Right kidney (tissue), 1 donor: ENCODE measurements around the gene NELL1.
A peak's percentile ranks its signal among the peaks of the same experiment; 100 is the strongest.
"Not testable (repeated sequence)": the region's sequence is repeated elsewhere in the genome, so short reads cannot be mapped to it uniquely, and the experiment has no call there.

Source experiments
- DNase-seq: peaks from one replicate; pipeline ENCODE4 v3.0.0-alpha.2; 2016

Gene NELL1

GRCh38 chr11:21229224-21229623, 559.8 kb downstream of the NELL1 start:
- no peak for DNase-seq

DNA sequence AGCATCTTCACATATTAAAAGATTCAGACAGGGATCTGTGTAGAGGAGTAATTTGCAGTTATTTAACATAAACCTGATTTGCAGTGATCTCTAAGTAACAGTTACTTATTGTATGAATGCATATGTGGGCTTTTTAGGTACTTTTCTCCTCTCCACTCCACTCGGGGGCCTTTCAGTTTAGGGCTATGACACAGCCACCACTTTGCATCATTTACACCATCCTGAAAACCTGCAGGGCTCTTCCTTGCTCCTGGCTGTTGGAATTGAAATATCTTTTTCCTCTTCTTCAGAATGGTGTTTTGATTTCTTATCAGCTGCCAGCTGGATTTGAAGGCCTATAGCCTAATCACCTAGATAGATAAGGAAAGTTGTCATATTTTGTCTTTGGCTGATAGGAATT, 580.8 kb downstream of the NELL1 start:
- DNase-seq, result no peak

DNA sequence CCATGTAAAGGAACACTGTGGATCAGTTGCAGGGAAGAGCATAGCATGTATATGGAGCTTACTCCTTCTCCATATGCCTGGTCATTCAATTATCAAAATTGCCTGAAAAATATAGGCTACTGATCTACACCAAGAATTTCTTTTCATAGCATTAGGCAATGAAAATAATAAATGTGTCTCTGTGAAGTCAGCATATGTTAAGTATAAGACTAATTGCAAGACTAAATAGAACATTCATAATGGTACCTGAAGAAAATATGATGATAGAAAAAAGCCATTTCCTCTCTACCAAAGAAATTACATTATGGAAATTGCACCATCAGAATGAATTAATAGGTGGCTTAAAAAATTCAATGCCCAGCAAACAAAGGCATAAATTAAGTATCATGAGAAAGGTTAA, 584.7 kb downstream of the NELL1 start:
- no peak for DNase-seq

DNA sequence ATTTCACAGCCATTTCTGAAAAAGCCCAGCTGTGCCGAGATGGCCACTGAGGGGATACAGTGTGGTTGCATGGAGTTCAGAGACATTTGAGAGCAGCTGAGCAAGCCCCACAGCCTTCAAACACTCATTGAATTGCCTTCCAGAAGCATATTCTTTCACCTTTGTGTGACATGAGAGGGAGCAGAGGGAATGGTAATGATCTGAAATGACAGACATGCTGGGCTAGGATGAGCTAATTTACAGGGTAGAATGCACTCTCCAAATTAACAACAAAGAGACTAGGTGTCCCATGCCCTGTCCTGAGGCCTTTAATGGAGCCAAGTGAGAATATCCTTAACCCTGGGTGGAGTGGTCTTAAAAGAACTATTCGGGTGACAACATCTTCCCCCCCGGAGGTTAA, 585.4 kb downstream of the NELL1 start:
- DNase-seq, result no peak

DNA sequence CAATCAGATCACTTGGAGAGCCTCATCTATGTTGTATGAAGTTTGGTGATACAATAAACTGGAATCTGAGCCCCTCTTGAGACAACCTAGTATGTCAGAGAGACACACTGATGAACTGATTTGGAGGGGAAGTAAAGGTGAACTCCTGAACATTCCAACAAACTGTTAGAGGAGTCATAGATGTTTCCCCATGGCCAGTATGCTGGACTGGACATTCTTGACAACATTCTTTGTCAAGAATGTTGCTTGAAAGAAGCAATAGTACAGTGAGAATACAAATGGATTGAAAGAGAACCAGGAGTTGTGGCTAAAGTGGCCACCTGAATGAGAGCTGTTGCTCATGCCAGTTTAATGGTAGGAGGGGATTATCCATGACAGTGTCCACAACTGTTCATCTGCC, 588.1 kb downstream of the NELL1 start:
- no peak for DNase-seq

DNA sequence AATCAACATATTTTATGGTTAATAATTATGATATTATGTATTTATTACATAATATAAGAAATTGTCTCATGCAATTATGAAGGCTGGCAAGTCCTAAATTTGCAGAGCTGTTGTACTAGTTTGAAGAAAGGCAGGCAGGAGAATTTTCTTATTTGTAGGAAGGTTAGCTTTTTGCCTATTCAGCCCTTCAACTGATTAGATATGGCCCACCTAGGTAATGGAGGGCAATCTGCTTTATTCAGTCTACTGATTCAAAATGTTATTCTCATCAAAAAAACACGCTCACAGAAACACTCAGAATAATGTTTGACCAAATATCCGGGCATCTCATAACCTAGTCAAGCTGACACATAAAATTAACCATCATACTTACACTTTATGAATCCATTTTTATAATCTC, 589.0 kb downstream of the NELL1 start:
- no peak for DNase-seq

DNA sequence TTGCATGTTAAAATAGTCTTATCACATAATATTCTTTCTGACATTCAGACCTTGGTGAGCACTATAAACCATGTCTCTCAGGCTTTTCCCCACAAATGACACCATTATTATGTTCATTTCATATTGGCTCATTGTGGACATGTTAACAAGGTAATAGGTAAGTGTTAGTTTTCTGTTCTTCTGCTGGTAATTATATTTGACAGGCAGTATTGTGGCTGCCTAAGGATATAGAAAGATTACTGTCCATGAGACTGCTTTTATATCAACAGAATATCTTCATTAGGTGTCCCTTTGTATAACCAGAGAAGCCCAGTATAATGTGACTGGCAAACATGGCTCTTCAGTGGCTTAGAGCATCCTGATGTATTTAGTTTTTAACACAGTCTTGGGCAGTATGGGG, 590.7 kb downstream of the NELL1 start:
- DNase-seq, result no peak

GRCh38 chr11:21262992-21263391, 593.6 kb downstream of the NELL1 start:
- DNase-seq, result peak; percentile 4

GRCh38 chr11:21264125-21264524, 594.7 kb downstream of the NELL1 start:
- DNase-seq, result no peak

- no peak for DNase-seq
Observed at GRCh38 chr11:21268036-21268435, 598.6 kb downstream of the NELL1 start.

- not testable (repeated sequence) for DNase-seq
Observed at GRCh38 chr11:21272139-21272538, 602.8 kb downstream of the NELL1 start.

GRCh38 chr11:21278840-21279239, 609.5 kb downstream of the NELL1 start:
- no peak for DNase-seq

DNA sequence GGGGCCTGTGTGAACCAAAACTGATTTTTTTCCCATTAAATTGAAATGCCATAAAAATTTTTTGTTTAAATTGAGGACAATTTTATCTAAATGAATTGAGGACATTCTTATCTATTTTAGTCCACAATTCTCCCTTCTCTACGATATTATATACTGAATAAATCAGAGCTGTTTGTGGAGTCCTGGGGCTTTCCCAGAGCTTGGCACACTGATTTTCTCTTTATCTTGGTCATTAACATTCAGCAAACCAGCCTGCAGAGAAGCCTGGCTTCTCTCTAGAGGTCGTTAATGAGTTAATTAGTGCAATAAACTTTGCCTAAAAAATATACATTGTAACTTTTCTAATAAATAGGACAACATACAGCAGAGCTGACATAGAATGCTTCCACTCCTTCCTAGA, 615.7 kb downstream of the NELL1 start:
- no peak for DNase-seq

GRCh38 chr11:21289686-21290085, 620.3 kb downstream of the NELL1 start:
- no peak for DNase-seq

DNA sequence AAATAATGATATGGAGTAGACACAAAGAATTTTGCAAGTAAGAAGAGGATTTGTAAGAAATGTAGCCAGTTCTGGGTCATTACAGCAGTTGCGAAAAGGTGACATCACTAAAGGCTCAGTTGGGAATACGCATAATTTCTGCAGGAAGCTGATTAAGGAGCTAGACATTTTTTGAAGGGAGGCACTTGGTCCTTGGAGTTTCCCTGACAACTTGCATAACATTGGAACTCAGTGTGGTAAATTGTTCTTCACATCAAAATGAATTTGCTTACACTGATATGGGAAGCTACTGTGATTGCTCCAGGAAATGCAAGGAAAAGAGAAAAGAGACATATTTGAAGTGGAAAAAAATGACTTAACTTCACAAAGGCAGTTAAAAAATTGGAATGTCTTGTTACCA, 626.1 kb downstream of the NELL1 start:
- no peak for DNase-seq

DNA sequence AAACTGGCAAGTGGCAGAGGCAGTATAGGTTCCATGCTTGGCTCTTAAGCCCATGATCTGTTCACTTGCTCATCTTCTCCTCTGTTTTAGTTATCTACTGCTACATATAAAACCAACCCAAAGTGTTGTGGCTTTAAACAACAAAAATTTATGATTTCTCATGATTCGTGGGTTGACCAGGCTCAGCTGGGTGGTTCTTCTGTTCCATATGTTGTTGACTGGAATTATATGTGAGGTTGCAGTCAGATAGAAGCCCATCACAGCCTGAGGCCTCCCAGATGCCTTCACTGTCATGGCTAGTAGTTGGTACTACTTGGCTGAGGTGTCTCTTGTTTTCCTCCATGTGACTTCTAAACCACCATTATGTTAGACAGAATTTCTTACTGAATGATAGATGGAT, 632.6 kb downstream of the NELL1 start:
- no peak for DNase-seq

GRCh38 chr11:21306739-21307358, 637.5 kb downstream of the NELL1 start:
- DNase-seq, result no peak

GRCh38 chr11:21307874-21308273, 638.5 kb downstream of the NELL1 start:
- DNase-seq, result no peak

GRCh38 chr11:21316591-21316990, 647.2 kb downstream of the NELL1 start:
- no peak for DNase-seq

GRCh38 chr11:21321072-21321471, 651.7 kb downstream of the NELL1 start:
- no peak for DNase-seq

GRCh38 chr11:21321530-21321929, 652.1 kb downstream of the NELL1 start:
- DNase-seq, result no peak

DNA sequence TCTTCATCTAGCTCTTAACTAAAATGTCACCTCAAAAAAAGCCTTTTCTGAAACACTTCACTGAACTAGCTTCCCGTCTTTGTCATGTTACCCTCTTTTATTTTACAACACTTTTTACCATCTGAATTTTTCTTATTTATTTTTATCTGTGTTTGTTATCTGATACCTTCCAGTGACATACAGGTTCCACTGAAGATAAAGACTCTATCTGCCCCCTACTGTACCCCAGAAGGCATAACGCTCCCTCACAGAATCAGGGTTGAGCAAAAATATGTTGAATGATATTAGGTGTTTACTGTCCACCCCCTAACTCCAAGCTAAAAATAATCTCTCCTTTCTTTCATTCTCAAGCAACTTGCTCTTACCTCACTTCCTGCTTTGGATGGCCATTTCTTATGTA, 654.2 kb downstream of the NELL1 start:
- DNase-seq, result no peak

DNA sequence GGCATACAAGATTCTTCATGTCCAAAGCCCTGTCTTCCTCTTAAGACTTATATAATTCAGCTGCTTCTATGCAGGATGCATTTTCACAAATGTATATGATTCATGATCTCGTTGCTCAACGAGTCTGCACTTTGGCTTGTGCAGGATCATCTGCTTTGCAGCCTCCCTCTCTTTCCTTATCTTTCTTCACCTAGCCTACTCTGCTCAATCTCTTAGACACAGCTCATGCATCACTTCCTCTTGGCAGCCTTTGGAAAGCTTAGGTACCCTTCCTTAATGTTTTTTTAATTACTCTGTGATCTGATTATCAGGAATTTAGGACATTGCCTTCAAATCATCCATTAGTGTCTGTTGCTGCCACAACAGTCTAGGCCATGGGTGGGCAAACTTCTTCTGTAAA, 673.8 kb downstream of the NELL1 start:
- DNase-seq, result no peak

DNA sequence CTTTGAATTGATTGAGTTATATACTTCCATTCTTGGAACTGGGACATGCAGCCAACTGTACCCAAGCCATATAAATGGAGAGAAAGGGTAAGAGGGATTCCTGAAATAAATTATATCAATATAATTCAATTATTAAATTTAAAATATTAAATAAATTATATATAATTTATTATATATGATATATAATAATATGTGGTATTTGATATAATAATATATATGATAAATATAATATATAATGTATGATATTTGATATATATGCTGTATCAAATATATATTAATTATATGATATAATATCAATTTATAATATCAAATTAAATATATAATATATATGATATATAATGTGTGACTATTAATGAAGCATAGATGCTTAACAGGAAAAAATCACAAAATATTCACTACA, 677.0 kb downstream of the NELL1 start:
- DNase-seq, result no peak

GRCh38 chr11:21350613-21351012, 681.2 kb downstream of the NELL1 start:
- no peak for DNase-seq
